OCI-LY7 (cell line): ENCODE results near the gene SLC19A1. TPM values are rescaled to one million over a fixed set of nuclear protein-coding genes. Genes with fewer than 3 reads are reported as not detected.

Source experiments
- BruUV-seq: library from RNA; stranded (reverse); fragments of 400-500 nt; replicated peaks from 2 replicates; lab custom pipeline; 2021; lab: Mats Ljungman, UMichigan
- CTCF ChIA-PET: fragments of 300-600 bp; sonication (Branson Sonifier 250); formaldehyde crosslinking; loops from one replicate; lab custom pipeline; 2022; ENCODE audit warnings: antibody characterized with exemption; ENCODE audit not compliant: unreplicated experiment; lab: Charles Lee
- POLR2A ChIA-PET: fragments of 300-600 bp; sonication (Branson Sonifier 250); formaldehyde crosslinking; loops from one replicate; lab custom pipeline; 2022; ENCODE audit warnings: antibody characterized with exemption; lab: Charles Lee
- DNase-seq: peaks from one replicate; pipeline ENCODE4 v3.0.0-alpha.2; 2015; ENCODE audit warnings: low spot score
- H2AFZ ChIP-seq: fragments of 200-600 bp; sonication (generic), shearing (Covaris generic); 2 replicates; pipeline ENCODE4 v1.6.1; 2014; ENCODE audit warnings: mild to moderate bottlenecking, antibody characterized with exemption, low read length, moderate library complexity
- H3K27ac ChIP-seq: fragments of 200-600 bp; sonication (generic); 2 replicates; pipeline ENCODE4 v1.5.1; 2014; ENCODE audit warnings: mixed run types, low read depth, mild to moderate bottlenecking, moderate library complexity, low read length, inconsistent platforms; ENCODE audit not compliant: poor library complexity, severe bottlenecking
- H3K36me3 ChIP-seq: fragments of 200-600 bp; sonication (generic); 2 replicates; pipeline ENCODE4 v1.6.1; 2014; ENCODE audit warnings: mild to moderate bottlenecking, antibody characterized with exemption, low read length, moderate library complexity, mixed read lengths; ENCODE audit not compliant: insufficient read depth
- H3K4me1 ChIP-seq: fragments of 200-600 bp; sonication (generic); 2 replicates; pipeline ENCODE4 v1.5.1; 2014; ENCODE audit warnings: mild to moderate bottlenecking, low read length; ENCODE audit not compliant: insufficient read depth, poor library complexity, severe bottlenecking
- H3K4me2 ChIP-seq: fragments of 200-600 bp; sonication (generic); 2 replicates; pipeline ENCODE4 v1.6.1; 2014; ENCODE audit warnings: mild to moderate bottlenecking, low read length
- H3K4me3 ChIP-seq: fragments of 200-600 bp; sonication (generic); 2 replicates; pipeline ENCODE4 v1.5.1; 2014; ENCODE audit warnings: mild to moderate bottlenecking, low read depth, low read length; ENCODE audit not compliant: poor library complexity, severe bottlenecking
- H3K79me2 ChIP-seq: fragments of 200-600 bp; sonication (generic); 2 replicates; pipeline ENCODE4 v1.6.1; 2016; ENCODE audit warnings: low read depth, mild to moderate bottlenecking, low read length, moderate library complexity, mixed read lengths; ENCODE audit not compliant: insufficient read depth
- H3K9me2 ChIP-seq: fragments of 200-600 bp; sonication (generic); 2 replicates; pipeline ENCODE4 v1.6.1; 2016; ENCODE audit warnings: mild to moderate bottlenecking, low read length, mixed read lengths; ENCODE audit not compliant: insufficient read depth
- H3K9me3 ChIP-seq: fragments of 200-600 bp; sonication (generic); 2 replicates; pipeline ENCODE4 v1.6.1; 2014; ENCODE audit warnings: mild to moderate bottlenecking, mixed run types, low read length, mixed read lengths
- H4K20me1 ChIP-seq: fragments of 200-600 bp; sonication (generic); 2 replicates; pipeline ENCODE4 v1.6.1; 2014; ENCODE audit warnings: mild to moderate bottlenecking, antibody characterized with exemption, low read length, moderate library complexity, mixed read lengths; ENCODE audit not compliant: insufficient read depth
- CTCF ChIP-seq: fragments of 200-600 bp; sonication (generic); conservative IDR thresholded peaks from 2 replicates; pipeline ENCODE4 v1.5.1; 2014; ENCODE audit warnings: mild to moderate bottlenecking, antibody characterized with exemption, low read length, moderate library complexity, mixed read lengths
- EZH2phosphoT487 ChIP-seq: fragments of 200-600 bp; sonication (generic); IDR thresholded peaks from 2 replicates; pipeline ENCODE4 v1.6.1; 2018; ENCODE audit warnings: low read depth, borderline replicate concordance, mild to moderate bottlenecking, mixed run types, antibody characterized with exemption, low read length, moderate library complexity, mixed read lengths
- intact Hi-C: fragments of 100-400 bp; cut with micrococcal nuclease; formaldehyde crosslinking; loops from one replicate; pipeline ENCODE4 v1.10.0; 2022; ENCODE audit not compliant: unreplicated experiment
- total RNA-seq, 2 experiments: library from RNA; depleted of rRNA in 1 of 2; stranded (reverse); fragments of >200 nt in 1 of 2; shearing (Covaris generic) in 1 of 2; gene quantifications; 2 replicates each; pipeline ENCODE4 v1.2.3, GENCODE V29; 2014 to 2022

Gene SLC19A1
- total RNA-seq, 2 experiments from 2014 or later = 17.9 to 41.2 TPM

- Histone ChIP-seq H4K20me1 (no peaks in the 10 kb centered on the region), H3K9me3 (no peaks in the 10 kb centered on the region), H3K4me3 (peak overlapping the region; percentile 71), H2AFZ (no peak overlapping the region), H3K4me1 (no peaks in the 10 kb centered on the region), H3K4me2 (peak overlapping the region; percentile 95), H3K27ac (no peak overlapping the region), H3K79me2 (peaks cover 6% of the 10 kb centered on the region; the same call in 1 of the 2 replicates), H3K36me3 (no peaks in the 10 kb centered on the region), H3K9me2 (no peaks in the 10 kb centered on the region)
- BruUV-seq = TSS peak; percentile 69
- ChIA-PET POLR2A (no interaction called here), CTCF (no interaction called here)
- TF ChIP-seq EZH2phosphoT487 = no peak
- no peak for TF ChIP-seq CTCF
- intact Hi-C loops = no loop called here
- DNase-seq = peak; percentile 68
These were observed 810 bp downstream of the SLC19A1 start for GRCh38 chr21:45541221-45542039.

- H3K36me3 ChIP-seq = peaks cover 3% of the 10 kb centered on the region; the same call in 1 of the 2 replicates
- ChIA-PET CTCF (no interaction called here), POLR2A (no interaction called here)
- intact Hi-C loops = no loop called here
- peaks cover 6% of the 10 kb centered on the region; the same call in 1 of the 2 replicates for H3K79me2 ChIP-seq
- peak overlapping the region; percentile 95 for H3K4me2 ChIP-seq
- no peak overlapping the region for H3K27ac ChIP-seq
- H3K9me3 ChIP-seq = no peaks in the 10 kb centered on the region
- no peaks in the 10 kb centered on the region for H3K4me1 ChIP-seq
- H3K9me2 ChIP-seq = no peaks in the 10 kb centered on the region
- DNase-seq = no peak
- H2AFZ ChIP-seq = no peak overlapping the region
- no peak for TF ChIP-seq CTCF
- no peak for TF ChIP-seq EZH2phosphoT487
- BruUV-seq = no TSS peak
- H4K20me1 ChIP-seq = no peaks in the 10 kb centered on the region
- peak overlapping the region; percentile 71 for H3K4me3 ChIP-seq
These were observed 1.7 kb downstream of the SLC19A1 start for GRCh38 chr21:45540601-45540970.
